ENCODE measurements around the gene S100A2.

GRCh38 chr1:153515504-153516394, 49.9 kb downstream of the S100A2 start:
- no peak for TF ChIP-seq CTCF (IDR thresholded peaks at IDR 0.05 in 4 of 5, conservative IDR thresholded peaks at IDR 0.05 in 1 of 5)
- no peak for TF ChIP-seq POLR2A (IDR thresholded peaks at IDR 0.05)
